GM12892 (cell line): ENCODE measurements around the gene UVRAG.

Experiments used
- POLR2A ChIP-seq: IDR thresholded peaks from 2 replicates; pipeline ENCODE4 v1.6.1; 2011; ENCODE audit warnings: low read depth, low read length, control low read depth
- POLR2AphosphoS5 ChIP-seq: IDR thresholded peaks from 2 replicates; pipeline ENCODE4 v1.6.1; 2011; ENCODE audit warnings: low read depth, low read length, control low read depth

- TF ChIP-seq POLR2AphosphoS5 (no peak; the same call in 1 of the 2 replicates), POLR2A (peak; percentile 39; the same call in 1 of the 2 replicates)
Observed at GRCh38 chr11:75873417-75874221, 58.6 kb downstream of the UVRAG start.
